Measurements from ENCODE around the gene INF2.
"Not testable (repeated sequence)": the region's sequence is repeated elsewhere in the genome, so short reads cannot be mapped to it uniquely, and the experiment has no call there.

The INF2 gene

DNA sequence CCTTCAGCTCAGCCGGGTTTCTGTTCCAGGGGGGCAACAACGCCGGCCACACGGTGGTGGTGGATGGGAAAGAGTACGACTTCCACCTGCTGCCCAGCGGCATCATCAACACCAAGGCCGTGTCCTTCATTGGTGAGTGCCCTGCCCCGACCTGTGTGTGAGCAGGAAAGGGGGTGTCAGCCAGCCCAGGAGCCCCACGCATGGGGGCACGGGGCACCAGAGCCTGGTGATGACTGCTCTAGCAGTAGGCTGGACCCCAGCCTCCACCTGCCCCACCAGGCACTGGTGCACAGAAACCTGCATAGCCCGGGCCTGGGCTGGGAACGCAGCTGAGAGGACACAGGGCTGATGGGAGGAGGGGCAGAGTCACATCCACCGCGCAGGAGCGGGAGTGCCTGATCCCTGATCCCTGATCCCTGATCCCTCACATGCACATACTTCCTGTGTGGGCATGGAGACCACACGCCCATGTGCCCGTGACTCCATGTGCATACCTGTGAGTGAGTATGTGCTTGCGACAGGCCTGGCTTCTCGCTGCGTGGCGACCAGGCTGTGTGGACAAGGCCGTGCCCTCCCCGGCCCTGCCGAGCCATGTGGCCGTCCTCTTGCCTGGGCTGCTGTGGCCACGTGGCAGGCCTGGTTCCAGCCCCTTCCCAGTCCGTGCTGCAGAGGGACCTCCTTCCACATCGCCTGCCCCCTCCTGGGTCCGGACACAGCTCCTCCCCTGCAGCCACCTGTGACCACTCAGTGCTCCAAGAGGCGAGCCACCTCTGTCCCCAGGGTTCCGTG lies 45.8 kb downstream of the INF2 start:
- DNase-seq (ENCODE audit: low spot score) = no peak

GRCh38 chr14:104735830-104736642 lies 46.6 kb downstream of the INF2 start:
- DNase-seq (ENCODE audit: low spot score) = no peak

DNA sequence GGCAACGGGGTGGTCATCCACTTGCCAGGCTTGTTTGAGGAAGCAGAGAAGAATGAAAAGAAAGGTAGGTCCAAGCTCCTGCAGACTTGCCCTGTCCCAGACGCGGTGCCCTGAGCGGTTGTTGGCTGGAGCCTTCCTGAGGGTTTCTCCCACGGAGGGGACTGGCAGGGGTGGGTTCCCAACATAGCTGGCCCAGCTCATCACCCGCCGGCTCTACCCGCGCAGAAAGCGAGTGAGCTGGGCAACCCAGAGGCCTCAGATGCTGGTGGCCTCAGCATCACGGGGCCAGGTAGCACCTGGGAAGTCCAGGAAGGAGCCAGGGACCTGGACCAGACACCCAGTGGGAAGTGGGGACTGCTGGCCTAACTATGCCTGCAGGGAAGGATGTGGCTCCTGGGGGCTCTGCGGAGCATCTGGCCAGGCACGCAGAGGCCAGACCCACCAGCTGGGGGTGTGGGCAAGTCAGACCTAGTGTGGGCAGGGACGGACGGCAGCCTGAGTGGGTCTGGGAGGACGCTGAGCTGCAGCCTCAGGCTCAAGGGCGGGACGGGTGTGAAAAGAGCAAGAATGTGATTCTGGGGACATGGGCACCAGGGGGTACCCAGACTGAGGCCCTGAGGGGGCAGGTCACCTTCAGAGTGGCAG lies 49.1 kb downstream of the INF2 start:
- DNase-seq (ENCODE audit: low spot score) = no peak

GRCh38 chr14:104739026-104739425 lies 49.6 kb downstream of the INF2 start:
- DNase-seq (ENCODE audit: low spot score) = no peak

- DNase-seq (ENCODE audit: low spot score) = no peak
Measured at GRCh38 chr14:104739546-104740516, 50.4 kb downstream of the INF2 start.

DNA sequence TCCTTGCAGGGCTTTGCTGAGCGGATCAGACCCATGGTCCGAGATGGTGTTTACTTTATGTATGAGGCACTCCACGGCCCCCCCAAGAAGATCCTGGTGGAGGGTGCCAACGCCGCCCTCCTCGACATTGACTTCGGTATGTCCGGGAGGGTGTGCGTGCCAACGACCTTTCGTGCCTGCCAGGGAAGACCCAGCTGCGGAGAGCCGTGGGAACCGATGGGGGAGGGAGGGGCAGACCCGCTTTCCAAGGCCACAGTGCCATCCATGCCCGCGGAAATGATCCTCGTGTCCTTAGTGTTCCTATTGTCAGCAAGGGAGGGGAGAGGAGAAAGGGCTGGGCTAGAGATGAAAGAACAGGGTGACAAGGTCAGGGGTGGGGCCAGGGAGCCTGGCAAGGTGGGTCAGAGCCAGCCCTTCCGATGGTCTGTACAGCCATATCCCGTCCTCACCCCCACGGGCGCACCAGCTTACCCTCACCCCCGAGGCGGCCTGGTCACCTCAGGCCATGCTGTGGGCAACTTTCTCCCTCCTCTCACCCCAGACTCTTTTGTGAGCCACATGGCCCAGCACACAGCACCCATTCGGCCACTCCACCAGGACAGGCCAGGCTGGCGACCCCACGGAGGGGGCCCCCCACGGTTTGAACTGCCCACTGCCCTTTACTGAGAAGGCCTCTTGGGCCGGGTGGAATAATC lies 51.8 kb downstream of the INF2 start:
- no peak for DNase-seq (ENCODE audit: low spot score)

DNA sequence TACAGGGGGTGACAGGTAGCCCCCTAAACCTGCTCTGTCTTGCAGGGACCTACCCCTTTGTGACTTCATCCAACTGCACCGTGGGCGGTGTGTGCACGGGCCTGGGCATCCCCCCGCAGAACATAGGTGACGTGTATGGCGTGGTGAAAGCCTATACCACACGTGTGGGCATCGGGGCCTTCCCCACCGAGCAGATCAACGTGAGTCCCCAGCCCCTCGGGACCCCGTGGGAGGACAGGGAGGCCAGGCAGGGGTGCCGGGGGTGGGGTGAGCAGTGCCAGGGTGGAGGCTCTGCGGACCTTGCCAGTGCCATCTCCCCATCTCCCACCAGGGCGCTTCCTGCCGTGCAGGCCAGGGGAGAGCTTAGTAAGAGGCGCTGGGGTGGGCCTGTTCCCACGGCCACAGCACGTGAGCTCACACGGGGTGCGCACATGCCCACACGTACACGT lies 52.4 kb downstream of the INF2 start:
- DNase-seq (ENCODE audit: low spot score) = no peak

GRCh38 chr14:104742586-104743455 lies 53.4 kb downstream of the INF2 start:
- DNase-seq (ENCODE audit: low spot score) = no peak

- no peak for DNase-seq (ENCODE audit: low spot score)
Measured at GRCh38 chr14:104743461-104744380, 54.3 kb downstream of the INF2 start.

DNA sequence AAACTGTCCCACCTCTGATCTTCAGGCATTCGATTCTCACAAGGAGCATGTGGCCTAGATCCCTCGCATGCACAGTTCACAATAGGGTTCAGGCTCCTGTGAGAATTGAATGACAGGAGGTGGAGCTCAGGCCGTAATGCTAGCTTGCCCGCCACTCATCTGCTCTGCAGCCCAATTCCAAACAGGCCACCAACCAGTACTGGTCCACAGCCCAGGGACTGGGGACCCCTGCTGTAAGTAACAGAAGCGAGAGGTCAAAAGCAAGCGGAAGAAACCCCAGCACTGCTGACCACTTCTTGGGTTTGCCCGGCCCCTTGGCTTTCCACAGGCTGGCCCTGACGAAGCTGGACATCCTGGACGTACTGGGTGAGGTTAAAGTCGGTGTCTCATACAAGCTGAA lies 55.1 kb downstream of the INF2 start:
- no peak for DNase-seq (ENCODE audit: low spot score)

DNA sequence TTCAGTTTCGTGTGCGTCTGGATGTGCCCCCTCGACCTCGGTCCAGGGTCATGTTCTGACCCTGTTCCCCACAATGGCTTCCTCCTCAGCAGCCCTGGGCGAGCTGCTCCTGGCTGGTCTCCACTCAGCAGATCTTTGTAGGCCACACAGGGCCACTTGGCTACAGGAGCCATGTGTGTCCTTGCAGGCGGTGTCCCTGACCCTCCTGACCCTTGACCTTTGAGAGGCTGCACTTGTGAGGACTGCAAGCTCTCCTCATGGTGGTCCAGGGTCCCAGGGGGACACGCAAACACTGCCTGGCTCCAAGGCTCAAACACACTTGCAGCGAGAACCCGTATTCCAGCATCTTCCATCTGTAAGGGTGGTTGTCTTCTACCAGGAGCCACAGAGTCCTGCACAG lies 56.0 kb downstream of the INF2 start:
- DNase-seq (ENCODE audit: low spot score) = no peak

DNA sequence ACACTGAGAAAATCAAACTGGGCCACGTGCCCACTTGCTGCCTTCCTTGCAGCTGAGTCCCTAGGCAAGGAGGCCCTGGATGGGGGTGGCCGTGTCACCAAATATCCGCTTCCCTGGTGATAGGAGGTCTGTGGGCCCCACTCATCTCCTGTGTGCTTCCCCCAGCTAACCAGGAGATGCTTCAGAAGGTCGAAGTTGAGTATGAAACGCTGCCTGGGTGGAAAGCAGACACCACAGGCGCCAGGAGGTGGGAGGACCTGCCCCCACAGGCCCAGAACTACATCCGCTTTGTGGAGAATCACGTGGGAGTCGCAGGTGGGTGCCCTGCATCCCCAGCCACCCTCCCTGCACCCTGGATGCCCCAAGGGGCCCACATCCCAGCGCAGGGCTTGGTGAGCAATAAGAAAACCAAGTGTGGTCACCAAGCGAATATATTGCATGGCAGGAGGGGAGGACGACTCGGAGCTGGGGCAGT lies 56.7 kb downstream of the INF2 start:
- DNase-seq (ENCODE audit: low spot score) = no peak

DNA sequence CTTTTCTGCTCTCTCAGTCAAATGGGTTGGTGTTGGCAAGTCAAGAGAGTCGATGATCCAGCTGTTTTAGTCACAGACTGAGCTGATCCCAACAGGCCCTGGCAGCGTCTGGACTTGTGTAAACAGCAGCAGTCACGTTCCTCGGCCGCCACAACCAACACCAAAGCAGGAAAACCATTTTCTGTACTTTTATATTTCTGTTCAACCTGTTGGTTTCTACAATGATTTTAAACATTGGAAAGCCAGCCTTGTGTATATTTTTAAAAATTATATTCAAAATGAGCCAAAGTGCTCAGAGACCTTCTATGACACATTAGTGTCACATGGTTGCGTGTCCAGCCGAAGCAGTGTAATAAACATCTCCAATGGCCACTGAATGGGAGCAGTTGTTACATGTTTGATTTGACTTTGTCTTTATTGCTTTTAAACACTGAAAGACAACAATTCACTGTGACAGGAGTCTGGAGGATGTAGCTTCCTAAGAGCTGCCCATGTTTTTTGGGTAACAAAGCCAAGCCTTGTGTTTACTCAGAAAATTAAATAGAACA lies 57.6 kb downstream of the INF2 start:
- DNase-seq (ENCODE audit: low spot score) = no peak

GRCh38 chr14:104747876-104748275 lies 58.5 kb downstream of the INF2 start:
- DNase-seq (ENCODE audit: low spot score) = no peak

- DNase-seq (ENCODE audit: low spot score) = no peak
Measured at GRCh38 chr14:104749111-104749649, 59.8 kb downstream of the INF2 start.

- DNase-seq (ENCODE audit: low spot score) = no peak
Measured at GRCh38 chr14:104750056-104750752, 60.8 kb downstream of the INF2 start.

GRCh38 chr14:104750753-104751057 lies 61.3 kb downstream of the INF2 start:
- not testable (repeated sequence) for DNase-seq (ENCODE audit: low spot score)
